ENCODE measurements around the gene SNX9. TPM values are rescaled to one million over a fixed set of nuclear protein-coding genes. Genes with fewer than 3 reads are reported as not detected.

The SNX9 gene
- 44.6 TPM for polyA plus RNA-seq
- long read RNA-seq, donor 1, full-length matches to known transcripts = 8 of 8 reads
- long read RNA-seq, donor 1, partial matches to known transcripts = 0 of 8 reads
- long read RNA-seq, donor 1, other reads (novel, unspliced or antisense) = 0 of 8 reads
- long read RNA-seq, donor 2, full-length matches to known transcripts = 14 of 19 reads
- long read RNA-seq, donor 2, partial matches to known transcripts = 5 of 19 reads
- long read RNA-seq, donor 2, other reads (novel, unspliced or antisense) = 0 of 19 reads
- long read RNA-seq, donor 3, full-length matches to known transcripts = 17 of 17 reads
- long read RNA-seq, donor 3, partial matches to known transcripts = 0 of 17 reads
- long read RNA-seq, donor 3, other reads (novel, unspliced or antisense) = 0 of 17 reads
- long read RNA-seq, donor 4 = 0 reads
- long read RNA-seq, donor 5, full-length matches to known transcripts = 8 of 8 reads
- long read RNA-seq, donor 5, partial matches to known transcripts = 0 of 8 reads
- long read RNA-seq, donor 5, other reads (novel, unspliced or antisense) = 0 of 8 reads
- long read RNA-seq, donor 6, full-length matches to known transcripts = 12 of 12 reads
- long read RNA-seq, donor 6, partial matches to known transcripts = 0 of 12 reads
- long read RNA-seq, donor 6, other reads (novel, unspliced or antisense) = 0 of 12 reads
- long read RNA-seq, donor 7, full-length matches to known transcripts = 8 of 8 reads
- long read RNA-seq, donor 7, partial matches to known transcripts = 0 of 8 reads
- long read RNA-seq, donor 7, other reads (novel, unspliced or antisense) = 0 of 8 reads
- long read RNA-seq, donor 8, full-length matches to known transcripts = 20 of 26 reads
- long read RNA-seq, donor 8, partial matches to known transcripts = 6 of 26 reads
- long read RNA-seq, donor 8, other reads (novel, unspliced or antisense) = 0 of 26 reads
- long read RNA-seq, donor 9, full-length matches to known transcripts = 15 of 15 reads
- long read RNA-seq, donor 9, partial matches to known transcripts = 0 of 15 reads
- long read RNA-seq, donor 9, other reads (novel, unspliced or antisense) = 0 of 15 reads
- long read RNA-seq, donor 10, full-length matches to known transcripts = 15 of 15 reads
- long read RNA-seq, donor 10, partial matches to known transcripts = 0 of 15 reads
- long read RNA-seq, donor 10, other reads (novel, unspliced or antisense) = 0 of 15 reads
- long read RNA-seq, donor 11, full-length matches to known transcripts = 9 of 9 reads
- long read RNA-seq, donor 11, partial matches to known transcripts = 0 of 9 reads
- long read RNA-seq, donor 11, other reads (novel, unspliced or antisense) = 0 of 9 reads

- no peaks in the 10 kb centered on the region for H3K36me3 ChIP-seq (ENCODE audit: control insufficient read depth, insufficient read depth, low read length)
- H3K4me3 ChIP-seq (ENCODE audit: low read length) = peak within 1 kb of the TSS; percentile 90
- DNase-seq = peak; percentile 71 to 88
- peak within 1 kb of the TSS; percentile 83 for H3K27ac ChIP-seq (ENCODE audit: low read length)
- H3K4me1 ChIP-seq (ENCODE audit: control insufficient read depth, insufficient read depth, low read length) = peaks cover 4% of the 10 kb centered on the region
- H3K9me3 ChIP-seq (ENCODE audit: control insufficient read depth, low read depth, low read length) = no peaks in the 10 kb centered on the region
- H3K27me3 ChIP-seq (ENCODE audit: control insufficient read depth, insufficient read depth, low read length) = no peaks in the 10 kb centered on the region
- WGBS (ENCODE audit: insufficient coverage, low lambda C conversion rate) = no CpG with 5 or more reads among the region's 92 CpGs
Observed at GRCh38 chr6:157823001-157823527, at the start of gene SNX9. Gene SNX9, plus strand, starts transcription at chr6:157823246. Its CDS starts 189 bp downstream, at chr6:157823435.

GRCh38 chr6:157773248-157773773 is 49.7 kb upstream of the SNX9 start:
- no peaks in the 10 kb centered on the region for H3K9me3 ChIP-seq (ENCODE audit: control insufficient read depth, low read depth, low read length)
- no peaks in the 10 kb centered on the region for H3K27me3 ChIP-seq (ENCODE audit: control insufficient read depth, insufficient read depth, low read length)
- peaks cover 11% of the 10 kb centered on the region for H3K4me1 ChIP-seq (ENCODE audit: control insufficient read depth, insufficient read depth, low read length)
- no CpG with 5 or more reads among the region's 10 CpGs for WGBS (ENCODE audit: insufficient coverage, low lambda C conversion rate)
- H3K27ac ChIP-seq (ENCODE audit: low read length) = peak overlapping the region; percentile 16
- H3K4me3 ChIP-seq (ENCODE audit: low read length) = no peak overlapping the region
- DNase-seq = peak; percentile 57 to 81
- H3K36me3 ChIP-seq (ENCODE audit: control insufficient read depth, insufficient read depth, low read length) = no peaks in the 10 kb centered on the region

- peaks cover 11% of the 10 kb centered on the region for H3K4me1 ChIP-seq (ENCODE audit: control insufficient read depth, insufficient read depth, low read length)
- no CpG with 5 or more reads among the region's 17 CpGs for WGBS (ENCODE audit: insufficient coverage, low lambda C conversion rate)
- no peaks in the 10 kb centered on the region for H3K27me3 ChIP-seq (ENCODE audit: control insufficient read depth, insufficient read depth, low read length)
- no peaks in the 10 kb centered on the region for H3K9me3 ChIP-seq (ENCODE audit: control insufficient read depth, low read depth, low read length)
- no peak for DNase-seq
- H3K27ac ChIP-seq (ENCODE audit: low read length) = no peak overlapping the region
- H3K36me3 ChIP-seq (ENCODE audit: control insufficient read depth, insufficient read depth, low read length) = no peaks in the 10 kb centered on the region
- H3K4me3 ChIP-seq (ENCODE audit: low read length) = no peak overlapping the region
Observed at GRCh38 chr6:157774153-157775135, 48.6 kb upstream of the SNX9 start.

- Histone ChIP-seq H3K9me3 (ENCODE audit: control insufficient read depth, low read depth, low read length) (no peaks in the 10 kb centered on the region), H3K4me3 (ENCODE audit: low read length) (no peak overlapping the region), H3K27ac (ENCODE audit: low read length) (no peak overlapping the region), H3K4me1 (ENCODE audit: control insufficient read depth, insufficient read depth, low read length) (peaks cover 11% of the 10 kb centered on the region), H3K27me3 (ENCODE audit: control insufficient read depth, insufficient read depth, low read length) (no peaks in the 10 kb centered on the region), H3K36me3 (ENCODE audit: control insufficient read depth, insufficient read depth, low read length) (no peaks in the 10 kb centered on the region)
- no peak for DNase-seq
- whole genome bisulfite sequencing (ENCODE audit: insufficient coverage, low lambda C conversion rate) = 100% methylated on average over 1 of the region's 3 CpGs
Observed at GRCh38 chr6:157775376-157775775, 47.7 kb upstream of the SNX9 start.

GRCh38 chr6:157777344-157777743 is 45.7 kb upstream of the SNX9 start:
- H3K27ac ChIP-seq (ENCODE audit: low read length) = no peak overlapping the region
- no CpG with 5 or more reads among the region's 4 CpGs for WGBS (ENCODE audit: insufficient coverage, low lambda C conversion rate)
- H3K4me3 ChIP-seq (ENCODE audit: low read length) = no peak overlapping the region
- H3K4me1 ChIP-seq (ENCODE audit: control insufficient read depth, insufficient read depth, low read length) = peaks cover 11% of the 10 kb centered on the region
- H3K9me3 ChIP-seq (ENCODE audit: control insufficient read depth, low read depth, low read length) = no peaks in the 10 kb centered on the region
- no peaks in the 10 kb centered on the region for H3K27me3 ChIP-seq (ENCODE audit: control insufficient read depth, insufficient read depth, low read length)
- no peak for DNase-seq
- no peaks in the 10 kb centered on the region for H3K36me3 ChIP-seq (ENCODE audit: control insufficient read depth, insufficient read depth, low read length)

- no peak overlapping the region for H3K27ac ChIP-seq (ENCODE audit: low read length)
- no CpG with 5 or more reads among the region's 4 CpGs for WGBS (ENCODE audit: insufficient coverage, low lambda C conversion rate)
- H3K4me3 ChIP-seq (ENCODE audit: low read length) = no peak overlapping the region
- H3K4me1 ChIP-seq (ENCODE audit: control insufficient read depth, insufficient read depth, low read length) = peaks cover 2% of the 10 kb centered on the region
- no peaks in the 10 kb centered on the region for H3K36me3 ChIP-seq (ENCODE audit: control insufficient read depth, insufficient read depth, low read length)
- no peak for DNase-seq
- H3K27me3 ChIP-seq (ENCODE audit: control insufficient read depth, insufficient read depth, low read length) = no peaks in the 10 kb centered on the region
- H3K9me3 ChIP-seq (ENCODE audit: control insufficient read depth, low read depth, low read length) = no peaks in the 10 kb centered on the region
Observed at GRCh38 chr6:157778719-157779118, 44.3 kb upstream of the SNX9 start.

- no peaks in the 10 kb centered on the region for H3K27me3 ChIP-seq (ENCODE audit: control insufficient read depth, insufficient read depth, low read length)
- no peak overlapping the region for H3K27ac ChIP-seq (ENCODE audit: low read length)
- no peaks in the 10 kb centered on the region for H3K9me3 ChIP-seq (ENCODE audit: control insufficient read depth, low read depth, low read length)
- DNase-seq = no peak
- H3K4me1 ChIP-seq (ENCODE audit: control insufficient read depth, insufficient read depth, low read length) = no peaks in the 10 kb centered on the region
- no peaks in the 10 kb centered on the region for H3K36me3 ChIP-seq (ENCODE audit: control insufficient read depth, insufficient read depth, low read length)
- no peak overlapping the region for H3K4me3 ChIP-seq (ENCODE audit: low read length)
- 78% methylated on average over 3 of the region's 9 CpGs for WGBS (ENCODE audit: insufficient coverage, low lambda C conversion rate)
Observed at GRCh38 chr6:157779705-157780604, 43.1 kb upstream of the SNX9 start.

- no peaks in the 10 kb centered on the region for H3K27me3 ChIP-seq (ENCODE audit: control insufficient read depth, insufficient read depth, low read length)
Observed at GRCh38 chr6:157785636-157786035, 37.4 kb upstream of the SNX9 start.

More at GRCh38 chr6:157785636-157786035, 37.4 kb upstream of the SNX9 start:
- H3K9me3 ChIP-seq (ENCODE audit: control insufficient read depth, low read depth, low read length) = peaks cover 2% of the 10 kb centered on the region
- H3K4me3 ChIP-seq (ENCODE audit: low read length) = no peak overlapping the region
- H3K27ac ChIP-seq (ENCODE audit: low read length) = peak overlapping the region; percentile 83
- H3K36me3 ChIP-seq (ENCODE audit: control insufficient read depth, insufficient read depth, low read length) = no peaks in the 10 kb centered on the region
- peak; percentile 61 to 84 for DNase-seq
- peaks cover 8% of the 10 kb centered on the region for H3K4me1 ChIP-seq (ENCODE audit: control insufficient read depth, insufficient read depth, low read length)
- WGBS (ENCODE audit: insufficient coverage, low lambda C conversion rate) = 86% methylated on average over 1 of the region's 1 CpG

Measured in large intestine (tissue), 12 donors.